WERI-Rb-1 (cell line): ENCODE measurements around the gene RHEBL1.
A peak's percentile ranks its signal among the peaks of the same experiment; 100 is the strongest.
"Not testable (repeated sequence)": the region's sequence is repeated elsewhere in the genome, so short reads cannot be mapped to it uniquely, and the experiment has no call there.

Source experiments
- DNase-seq: peaks from one replicate; pipeline ENCODE4 v3.0.0-alpha.2; 2020
- H3K27ac ChIP-seq: fragments of 250-450 bp; sonication (Bioruptor Pico); 2 replicates; pipeline ENCODE4 v1.5.1; 2020; ENCODE audit warnings: mild to moderate bottlenecking, moderate library complexity
- H3K27me3 ChIP-seq: fragments of 250-450 bp; sonication (Bioruptor Pico); 2 replicates; pipeline ENCODE4 v1.5.1; 2021; ENCODE audit warnings: mild to moderate bottlenecking, low read depth, moderate library complexity; ENCODE audit not compliant: insufficient read depth, severe bottlenecking
- H3K36me3 ChIP-seq: fragments of 250-450 bp; sonication (Bioruptor Pico); 2 replicates; pipeline ENCODE4 v1.5.1; 2020; ENCODE audit warnings: mild to moderate bottlenecking, moderate library complexity
- H3K4me3 ChIP-seq: 2 replicates; pipeline ENCODE4 v1.5.1; 2011; ENCODE audit warnings: low read depth, mild to moderate bottlenecking, control low read depth, low read length
- H3K9me3 ChIP-seq: fragments of 250-450 bp; sonication (Bioruptor Pico); 2 replicates; pipeline ENCODE4 v1.5.1; 2021; ENCODE audit warnings: mild to moderate bottlenecking, moderate library complexity; ENCODE audit not compliant: severe bottlenecking
- CTCF ChIP-seq: IDR thresholded peaks from 2 replicates; pipeline ENCODE4 v1.5.1; 2011; ENCODE audit warnings: low read depth, mild to moderate bottlenecking, control low read depth, inconsistent platforms, low read length

Gene RHEBL1

GRCh38 chr12:49068879-49069506 lies 786 bp downstream of the RHEBL1 start:
- Histone ChIP-seq H3K36me3 (peaks cover 8% of the 10 kb centered on the region), H3K27me3 (no peaks in the 10 kb centered on the region), H3K4me3 (peak overlapping the region; percentile 58), H3K9me3 (no peaks in the 10 kb centered on the region), H3K27ac (peak overlapping the region; percentile 68)
- TF ChIP-seq CTCF, result no peak
- peak; percentile 37 for DNase-seq

- no peak for DNase-seq
- Histone ChIP-seq H3K27me3 (no peaks in the 10 kb centered on the region), H3K27ac (no peak overlapping the region), H3K9me3 (no peaks in the 10 kb centered on the region), H3K36me3 (peaks cover 8% of the 10 kb centered on the region), H3K4me3 (no peak overlapping the region)
- no peak for TF ChIP-seq CTCF
Observed at GRCh38 chr12:49066120-49066519, 3.7 kb downstream of the RHEBL1 start.

- Histone ChIP-seq H3K27me3 (no peaks in the 10 kb centered on the region), H3K4me3 (no peak overlapping the region), H3K36me3 (peaks cover 12% of the 10 kb centered on the region), H3K27ac (no peak overlapping the region), H3K9me3 (no peaks in the 10 kb centered on the region)
- no peak for TF ChIP-seq CTCF
- DNase-seq, result no peak
Observed at GRCh38 chr12:49064767-49065152, 5.0 kb downstream of the RHEBL1 start.

GRCh38 chr12:49061916-49062315 lies 7.9 kb downstream of the RHEBL1 start:
- not testable (repeated sequence) for H3K4me3 ChIP-seq, DNase-seq, H3K9me3 ChIP-seq, H3K27ac ChIP-seq, H3K27me3 ChIP-seq
- H3K36me3 ChIP-seq, result peaks cover 30% of the 10 kb centered on the region

- no peak for TF ChIP-seq CTCF
- Histone ChIP-seq H3K27me3 (no peaks in the 10 kb centered on the region), H3K27ac (peak overlapping the region; percentile 100), H3K4me3 (peak overlapping the region; percentile 93), H3K36me3 (peaks cover 26% of the 10 kb centered on the region), H3K9me3 (no peaks in the 10 kb centered on the region)
- DNase-seq, result no peak
Observed at GRCh38 chr12:49061157-49061650, 8.6 kb downstream of the RHEBL1 start.

GRCh38 chr12:49060237-49061156 lies 9.3 kb downstream of the RHEBL1 start, which contains the start of gene KMT2D:
KMT2D (minus strand) TSS chr12:49060794; CDS start chr12:49055324, 5,470 bp downstream.
- peak; percentile 94 for DNase-seq
- peak within 1 kb of the TSS; percentile 100 for H3K27ac ChIP-seq
- no peaks in the 10 kb centered on the region for H3K27me3 ChIP-seq
- TF ChIP-seq CTCF, result no peak
- H3K9me3 ChIP-seq, result no peaks in the 10 kb centered on the region
- peak within 1 kb of the TSS; percentile 93 for H3K4me3 ChIP-seq
- H3K36me3 ChIP-seq, result peaks cover 33% of the 10 kb centered on the region
